Gastroesophageal sphincter (tissue), 4 donors: Measurements from ENCODE around the gene TNFSF12. TPM values are rescaled to one million over a fixed set of nuclear protein-coding genes. Genes with fewer than 3 reads are reported as not detected.
A peak's percentile ranks its signal among the peaks of the same experiment; 100 is the strongest.

Source experiments
- ATAC-seq: fragments of 150-250 bp; one replicate; pipeline ENCODE4 v1.9.1; 2016; ENCODE audit warnings: mild to moderate bottlenecking, moderate library complexity
- H3K27ac ChIP-seq, 4 donors: fragments of 200-600 bp; sonication (generic) in 3 of 4; 1 replicate in 3 of 4; 2 replicates in 1 of 4; pipeline ENCODE4 v1.5.1; 2016 to 2019
- H3K27me3 ChIP-seq: fragments of 200-600 bp; sonication (generic); one replicate; pipeline ENCODE4 v1.5.1; 2019
- H3K36me3 ChIP-seq, 2 donors: fragments of 200-600 bp; sonication (generic); one replicate each; pipeline ENCODE4 v1.5.1; 2019; ENCODE audit warnings: control low read depth in 1 of 2
- H3K4me1 ChIP-seq, 3 donors: fragments of 200-600 bp; sonication (generic); 1 replicate in 2 of 3; 2 replicates in 1 of 3; pipeline ENCODE4 v1.5.1; 2016 to 2019; ENCODE audit warnings: control low read depth in 2 of 3
- H3K4me3 ChIP-seq, 2 donors: fragments of 200-600 bp; sonication (generic); one replicate each; pipeline ENCODE4 v1.5.1; 2019; ENCODE audit warnings: mild to moderate bottlenecking in 1 of 2, moderate library complexity in 1 of 2
- H3K9me3 ChIP-seq, 3 donors: fragments of 200-600 bp; sonication (generic); one replicate each; pipeline ENCODE4 v1.5.1; 2017 to 2019; ENCODE audit warnings: control low read depth in 2 of 3
- EP300 ChIP-seq: sonication (generic); formaldehyde crosslinking; IDR thresholded peaks from one replicate; pipeline ENCODE4 v1.6.1; 2017; ENCODE audit warnings: antibody characterized with exemption, mild to moderate bottlenecking
- POLR2A ChIP-seq, 2 donors: fragments of 450-650 bp; IDR thresholded peaks; one replicate each; pipeline ENCODE4 v1.6.1; 2017; ENCODE audit warnings: antibody characterized with exemption in 2 of 2, mild to moderate bottlenecking in 2 of 2, moderate library complexity in 1 of 2
- POLR2AphosphoS5 ChIP-seq: sonication (generic); formaldehyde crosslinking; IDR thresholded peaks from one replicate; pipeline ENCODE4 v1.6.1; 2017; ENCODE audit warnings: antibody characterized with exemption
- WGBS, 2 donors: methylation state at CpG; one replicate each; pipeline ENCODE4 v1.1.5; 2018; ENCODE audit warnings: low coverage in 1 of 2; 5-methylcytosine and 5-hydroxymethylcytosine counted together
- total RNA-seq, 4 donors: library from RNA; depleted of rRNA; stranded (reverse); fragments of >200 nt; gene quantifications; one replicate each; pipeline ENCODE4 v1.1.0, GENCODE V29; 2016
- TF ChIP-seq, protein P1 (sequence below), 4 experiments: fragments of 200-600 bp in 2 of 4; fragments of 450-650 bp in 2 of 4; sonication (generic) in 1 of 4; IDR thresholded peaks; one replicate each; pipeline ENCODE4 v1.5.1; 2017 to 2019; ENCODE audit warnings: antibody characterized with exemption in 4 of 4, mild to moderate bottlenecking in 2 of 4, moderate library complexity in 2 of 4

TNFSF12 gene
- total RNA-seq, 4 donors from 2014 or later: 61.1 to 108 (median 84.7) TPM

GRCh38 chr17:7523033-7523432 is 25.8 kb upstream of the TNFSF12 start:
- TF ChIP-seq POLR2A (IDR thresholded peaks at IDR 0.05) (no peak), POLR2AphosphoS5 (no peak), EP300 (no peak)
- TF ChIP-seq, protein P1, sequence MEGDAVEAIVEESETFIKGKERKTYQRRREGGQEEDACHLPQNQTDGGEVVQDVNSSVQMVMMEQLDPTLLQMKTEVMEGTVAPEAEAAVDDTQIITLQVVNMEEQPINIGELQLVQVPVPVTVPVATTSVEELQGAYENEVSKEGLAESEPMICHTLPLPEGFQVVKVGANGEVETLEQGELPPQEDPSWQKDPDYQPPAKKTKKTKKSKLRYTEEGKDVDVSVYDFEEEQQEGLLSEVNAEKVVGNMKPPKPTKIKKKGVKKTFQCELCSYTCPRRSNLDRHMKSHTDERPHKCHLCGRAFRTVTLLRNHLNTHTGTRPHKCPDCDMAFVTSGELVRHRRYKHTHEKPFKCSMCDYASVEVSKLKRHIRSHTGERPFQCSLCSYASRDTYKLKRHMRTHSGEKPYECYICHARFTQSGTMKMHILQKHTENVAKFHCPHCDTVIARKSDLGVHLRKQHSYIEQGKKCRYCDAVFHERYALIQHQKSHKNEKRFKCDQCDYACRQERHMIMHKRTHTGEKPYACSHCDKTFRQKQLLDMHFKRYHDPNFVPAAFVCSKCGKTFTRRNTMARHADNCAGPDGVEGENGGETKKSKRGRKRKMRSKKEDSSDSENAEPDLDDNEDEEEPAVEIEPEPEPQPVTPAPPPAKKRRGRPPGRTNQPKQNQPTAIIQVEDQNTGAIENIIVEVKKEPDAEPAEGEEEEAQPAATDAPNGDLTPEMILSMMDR (IDR thresholded peaks at IDR 0.05): peak in 3 of 4 experiments; percentile 26 to 51 (median 49)
- WGBS, 2 donors: 13 to 36% methylated on average over 3 to 9 of the region's 10 CpGs
- Histone ChIP-seq H3K36me3 (no peaks in the 10 kb centered on the region), H3K9me3 (no peaks in the 10 kb centered on the region), H3K27me3 (no peaks in the 10 kb centered on the region), H3K27ac (no peak overlapping the region), H3K4me3 (no peak overlapping the region), H3K4me1 (no peaks in the 10 kb centered on the region)
- ATAC-seq: no peak

- no peaks in the 10 kb centered on the region for H3K36me3 ChIP-seq
- H3K9me3 ChIP-seq: no peaks in the 10 kb centered on the region
- no peaks in the 10 kb centered on the region for H3K27me3 ChIP-seq
- H3K4me3 ChIP-seq: no peak overlapping the region
- H3K4me1 ChIP-seq: no peaks in the 10 kb centered on the region
- no peak for ATAC-seq
- H3K27ac ChIP-seq: no peak overlapping the region
- no peak for TF ChIP-seq POLR2A (IDR thresholded peaks at IDR 0.05)
- no peak for TF ChIP-seq EP300
- no peak for TF ChIP-seq POLR2AphosphoS5
- TF ChIP-seq, protein P1 (IDR thresholded peaks at IDR 0.05): no peak
Observed at GRCh38 chr17:7528842-7529241, 20.0 kb upstream of the TNFSF12 start.

- Histone ChIP-seq H3K9me3 (no peaks in the 10 kb centered on the region), H3K27me3 (no peaks in the 10 kb centered on the region), H3K36me3 (no peaks in the 10 kb centered on the region), H3K27ac (no peak overlapping the region), H3K4me1 (no peaks in the 10 kb centered on the region), H3K4me3 (no peak overlapping the region)
- ATAC-seq: no peak
- 65 to 72% methylated on average over 4 of the region's 6 CpGs for WGBS, 2 donors
- TF ChIP-seq EP300: no peak
- TF ChIP-seq, protein P1 (IDR thresholded peaks at IDR 0.05): no peak
- no peak for TF ChIP-seq POLR2A (IDR thresholded peaks at IDR 0.05)
- no peak for TF ChIP-seq POLR2AphosphoS5
Observed at GRCh38 chr17:7530023-7530900, 18.6 kb upstream of the TNFSF12 start.

GRCh38 chr17:7538050-7538449 is 10.8 kb upstream of the TNFSF12 start:
- TF ChIP-seq EP300 (no peak), POLR2AphosphoS5 (no peak), POLR2A (IDR thresholded peaks at IDR 0.05) (no peak)
- TF ChIP-seq, protein P1 (IDR thresholded peaks at IDR 0.05): no peak
- H3K27ac ChIP-seq: no peak overlapping the region
- no peaks in the 10 kb centered on the region for H3K36me3 ChIP-seq
- 47 to 80% methylated on average over 2 to 3 of the region's 3 CpGs for WGBS, 2 donors
- H3K4me1 ChIP-seq: no peaks in the 10 kb centered on the region
- H3K27me3 ChIP-seq: peaks cover 5% of the 10 kb centered on the region
- H3K9me3 ChIP-seq: peaks cover 0 to 7% (median 0%) of the 10 kb centered on the region in 3 donors
- no peak overlapping the region for H3K4me3 ChIP-seq
- no peak for ATAC-seq
